Superior temporal gyrus (tissue), 1 donor: Measurements from ENCODE around the gene MOB3C.

Source experiments
- DNase-seq: peaks from one replicate; pipeline ENCODE4 v3.0.0-alpha.2; 2016; ENCODE audit errors: extremely low spot score

MOB3C gene

GRCh38 chr1:46606255-46606965 lies 10.2 kb downstream of the MOB3C start:
- no peak for DNase-seq

- no peak for DNase-seq
Measured at GRCh38 chr1:46605232-46605631, 11.4 kb downstream of the MOB3C start.

GRCh38 chr1:46603858-46604549 lies 12.6 kb downstream of the MOB3C start, which contains the start of gene MKNK1:
Gene MKNK1, minus strand, starts transcription at chr1:46604268. Its CDS starts 20,941 bp downstream, at chr1:46583327.
- peak; percentile 86 for DNase-seq

GRCh38 chr1:46603481-46603857 lies 13.1 kb downstream of the MOB3C start:
- DNase-seq = no peak

- DNase-seq = no peak
Measured at GRCh38 chr1:46601257-46602007, 15.2 kb downstream of the MOB3C start.

GRCh38 chr1:46599059-46599970 lies 17.3 kb downstream of the MOB3C start:
- DNase-seq = no peak

- no peak for DNase-seq
Measured at GRCh38 chr1:46596846-46597245, 19.8 kb downstream of the MOB3C start.

GRCh38 chr1:46596036-46596435 lies 20.6 kb downstream of the MOB3C start:
- DNase-seq = no peak

GRCh38 chr1:46595127-46595526 lies 21.5 kb downstream of the MOB3C start:
- no peak for DNase-seq

GRCh38 chr1:46594063-46594462 lies 22.5 kb downstream of the MOB3C start:
- no peak for DNase-seq

GRCh38 chr1:46592823-46593222 lies 23.8 kb downstream of the MOB3C start:
- no peak for DNase-seq

- DNase-seq = no peak
Measured at GRCh38 chr1:46589529-46589928, 27.1 kb downstream of the MOB3C start.

- no peak for DNase-seq
Measured at GRCh38 chr1:46587069-46587468, 29.5 kb downstream of the MOB3C start.

- DNase-seq = no peak
Measured at GRCh38 chr1:46585312-46585938, 31.2 kb downstream of the MOB3C start.

- DNase-seq = no peak
Measured at GRCh38 chr1:46583494-46583893, 33.1 kb downstream of the MOB3C start.

- DNase-seq = no peak
Measured at GRCh38 chr1:46582972-46583371, 33.6 kb downstream of the MOB3C start.

- no peak for DNase-seq
Measured at GRCh38 chr1:46581681-46582455, 34.7 kb downstream of the MOB3C start.

- no peak for DNase-seq
Measured at GRCh38 chr1:46580140-46580903, 36.3 kb downstream of the MOB3C start.

- no peak for DNase-seq
Measured at GRCh38 chr1:46577671-46578070, 38.9 kb downstream of the MOB3C start.

GRCh38 chr1:46576596-46576995 lies 40.0 kb downstream of the MOB3C start:
- DNase-seq = no peak
